CD4-positive, alpha-beta T cell treated with Interleukin-6 at 100 ng/mL for 8 hours (primary cell): ENCODE results near the gene AAMP.
"Not testable (repeated sequence)": the region's sequence is repeated elsewhere in the genome, so short reads cannot be mapped to it uniquely, and the experiment has no call there.

Experiments used
- DNase-seq: peaks from one replicate; pipeline ENCODE4 v3.0.0-alpha.2; 2020; ENCODE audit warnings: mixed read lengths, low spot score

The AAMP gene

GRCh38 chr2:218274586-218274985, 4.6 kb upstream of the AAMP start:
- DNase-seq: no peak

GRCh38 chr2:218273908-218274249, 3.9 kb upstream of the AAMP start:
- no peak for DNase-seq

GRCh38 chr2:218273214-218273907, 3.4 kb upstream of the AAMP start:
- not testable (repeated sequence) for DNase-seq

- DNase-seq: peak; percentile 82
These were observed 2.7 kb upstream of the AAMP start for GRCh38 chr2:218272531-218273212.

- DNase-seq: no peak
These were observed 2.1 kb upstream of the AAMP start for GRCh38 chr2:218271865-218272530.

- DNase-seq: no peak
These were observed 1.5 kb upstream of the AAMP start for GRCh38 chr2:218271487-218271797.

- no peak for DNase-seq
These were observed 967 bp upstream of the AAMP start for GRCh38 chr2:218270721-218271486.

- DNase-seq: no peak
These were observed 2.7 kb downstream of the AAMP start for GRCh38 chr2:218267259-218267658.

- DNase-seq: no peak
These were observed 3.5 kb downstream of the AAMP start for GRCh38 chr2:218266316-218266979.

- DNase-seq: no peak
These were observed 4.3 kb downstream of the AAMP start for GRCh38 chr2:218265626-218266025.

GRCh38 chr2:218264773-218265561, 5.0 kb downstream of the AAMP start:
- DNase-seq: no peak

- DNase-seq: no peak
These were observed 5.9 kb downstream of the AAMP start for GRCh38 chr2:218263817-218264641.

- DNase-seq: no peak
These were observed 7.0 kb downstream of the AAMP start for GRCh38 chr2:218262631-218263586.

- no peak for DNase-seq
These were observed 7.7 kb downstream of the AAMP start for GRCh38 chr2:218262237-218262600.

- DNase-seq: no peak
These were observed 8.3 kb downstream of the AAMP start for GRCh38 chr2:218261423-218262236.

GRCh38 chr2:218260742-218261422, 9.1 kb downstream of the AAMP start, which contains the start of gene GPBAR1:
Gene GPBAR1, plus strand, starts transcription at chr2:218261015. Its CDS starts 1,710 bp downstream, at chr2:218262725.
- no peak for DNase-seq

GRCh38 chr2:218260166-218260565, 9.8 kb downstream of the AAMP start:
- DNase-seq: no peak
